GM21390 (cell line): ENCODE data around the gene SH3BP1.

Experiments
- ATAC-seq: cut with Tn5 transposase; IDR thresholded peaks from one replicate; pipeline ENCODE4 v1.9.1; 2021; ENCODE audit not compliant: unreplicated experiment

The SH3BP1 gene

GRCh38 chr22:37704645-37705044, 65.2 kb downstream of the SH3BP1 start:
- ATAC-seq, result no peak

- ATAC-seq, result no peak
These were observed 65.7 kb downstream of the SH3BP1 start for GRCh38 chr22:37705205-37705604.
